ENCODE data around the gene SPRTN.

- TF ChIP-seq, protein P1, sequence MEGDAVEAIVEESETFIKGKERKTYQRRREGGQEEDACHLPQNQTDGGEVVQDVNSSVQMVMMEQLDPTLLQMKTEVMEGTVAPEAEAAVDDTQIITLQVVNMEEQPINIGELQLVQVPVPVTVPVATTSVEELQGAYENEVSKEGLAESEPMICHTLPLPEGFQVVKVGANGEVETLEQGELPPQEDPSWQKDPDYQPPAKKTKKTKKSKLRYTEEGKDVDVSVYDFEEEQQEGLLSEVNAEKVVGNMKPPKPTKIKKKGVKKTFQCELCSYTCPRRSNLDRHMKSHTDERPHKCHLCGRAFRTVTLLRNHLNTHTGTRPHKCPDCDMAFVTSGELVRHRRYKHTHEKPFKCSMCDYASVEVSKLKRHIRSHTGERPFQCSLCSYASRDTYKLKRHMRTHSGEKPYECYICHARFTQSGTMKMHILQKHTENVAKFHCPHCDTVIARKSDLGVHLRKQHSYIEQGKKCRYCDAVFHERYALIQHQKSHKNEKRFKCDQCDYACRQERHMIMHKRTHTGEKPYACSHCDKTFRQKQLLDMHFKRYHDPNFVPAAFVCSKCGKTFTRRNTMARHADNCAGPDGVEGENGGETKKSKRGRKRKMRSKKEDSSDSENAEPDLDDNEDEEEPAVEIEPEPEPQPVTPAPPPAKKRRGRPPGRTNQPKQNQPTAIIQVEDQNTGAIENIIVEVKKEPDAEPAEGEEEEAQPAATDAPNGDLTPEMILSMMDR (IDR thresholded peaks at IDR 0.05), result no peak
- TF ChIP-seq POLR2A (IDR thresholded peaks at IDR 0.05) (no peak), EP300 (IDR thresholded peaks at IDR 0.05) (no peak)
These were observed 58.5 kb downstream of the SPRTN start for GRCh38 chr1:231396643-231397042.

All from tibial nerve (tissue), 4 donors.